ENCODE data around the gene BTRC.

BTRC gene

GRCh38 chr10:101436302-101436701 lies 82.3 kb downstream of the BTRC start:
- Histone ChIP-seq H3K27me3 (ENCODE audit: control insufficient read depth, insufficient read depth, low read length) (no peaks in the 10 kb centered on the region), H3K4me3 (ENCODE audit: low read length) (no peak overlapping the region), H3K9ac (ENCODE audit: low read length) (no peak overlapping the region), H3K36me3 (ENCODE audit: control insufficient read depth, insufficient read depth, low read length) (no peaks in the 10 kb centered on the region), H3K9me3 (ENCODE audit: control insufficient read depth, low read length) (no peaks in the 10 kb centered on the region), H3K4me1 (ENCODE audit: control insufficient read depth, insufficient read depth, low read length) (no peaks in the 10 kb centered on the region)

- H3K27me3 ChIP-seq (ENCODE audit: control insufficient read depth, insufficient read depth, low read length), result no peaks in the 10 kb centered on the region
- no peak overlapping the region for H3K4me3 ChIP-seq (ENCODE audit: low read length)
- no peak overlapping the region for H3K9ac ChIP-seq (ENCODE audit: low read length)
- no peaks in the 10 kb centered on the region for H3K36me3 ChIP-seq (ENCODE audit: control insufficient read depth, insufficient read depth, low read length)
- no peaks in the 10 kb centered on the region for H3K4me1 ChIP-seq (ENCODE audit: control insufficient read depth, insufficient read depth, low read length)
- H3K9me3 ChIP-seq (ENCODE audit: control insufficient read depth, low read length), result no peaks in the 10 kb centered on the region
These were observed 85.0 kb downstream of the BTRC start for GRCh38 chr10:101438881-101439391.

- H3K27me3 ChIP-seq (ENCODE audit: control insufficient read depth, insufficient read depth, low read length), result no peaks in the 10 kb centered on the region
- H3K4me3 ChIP-seq (ENCODE audit: low read length), result no peak overlapping the region
- no peak overlapping the region for H3K9ac ChIP-seq (ENCODE audit: low read length)
- no peaks in the 10 kb centered on the region for H3K4me1 ChIP-seq (ENCODE audit: control insufficient read depth, insufficient read depth, low read length)
- H3K9me3 ChIP-seq (ENCODE audit: control insufficient read depth, low read length), result no peaks in the 10 kb centered on the region
- no peaks in the 10 kb centered on the region for H3K36me3 ChIP-seq (ENCODE audit: control insufficient read depth, insufficient read depth, low read length)
These were observed 87.8 kb downstream of the BTRC start for GRCh38 chr10:101441541-101442455.

GRCh38 chr10:101442456-101442800 lies 88.5 kb downstream of the BTRC start:
- Histone ChIP-seq H3K27me3 (ENCODE audit: control insufficient read depth, insufficient read depth, low read length) (no peaks in the 10 kb centered on the region), H3K4me1 (ENCODE audit: control insufficient read depth, insufficient read depth, low read length) (no peaks in the 10 kb centered on the region), H3K9ac (ENCODE audit: low read length) (no peak overlapping the region), H3K9me3 (ENCODE audit: control insufficient read depth, low read length) (no peaks in the 10 kb centered on the region), H3K4me3 (ENCODE audit: low read length) (no peak overlapping the region), H3K36me3 (ENCODE audit: control insufficient read depth, insufficient read depth, low read length) (no peaks in the 10 kb centered on the region)

GRCh38 chr10:101444058-101444898 lies 90.3 kb downstream of the BTRC start:
- Histone ChIP-seq H3K4me1 (ENCODE audit: control insufficient read depth, insufficient read depth, low read length) (no peaks in the 10 kb centered on the region), H3K36me3 (ENCODE audit: control insufficient read depth, insufficient read depth, low read length) (no peaks in the 10 kb centered on the region)

GRCh38 chr10:101446071-101446470 lies 92.1 kb downstream of the BTRC start:
- Histone ChIP-seq H3K4me3 (ENCODE audit: low read length) (no peak overlapping the region), H3K9ac (ENCODE audit: low read length) (no peak overlapping the region), H3K4me1 (ENCODE audit: control insufficient read depth, insufficient read depth, low read length) (no peaks in the 10 kb centered on the region), H3K9me3 (ENCODE audit: control insufficient read depth, low read length) (no peaks in the 10 kb centered on the region), H3K36me3 (ENCODE audit: control insufficient read depth, insufficient read depth, low read length) (no peaks in the 10 kb centered on the region), H3K27me3 (ENCODE audit: control insufficient read depth, insufficient read depth, low read length) (peaks cover 6% of the 10 kb centered on the region)

More at GRCh38 chr10:101444058-101444898, 90.3 kb downstream of the BTRC start:
- Histone ChIP-seq H3K9ac (ENCODE audit: low read length) (no peak overlapping the region), H3K9me3 (ENCODE audit: control insufficient read depth, low read length) (no peaks in the 10 kb centered on the region), H3K4me3 (ENCODE audit: low read length) (no peak overlapping the region), H3K27me3 (ENCODE audit: control insufficient read depth, insufficient read depth, low read length) (no peaks in the 10 kb centered on the region)

- Histone ChIP-seq H3K4me3 (ENCODE audit: low read length) (no peak overlapping the region), H3K27me3 (ENCODE audit: control insufficient read depth, insufficient read depth, low read length) (peaks cover 12% of the 10 kb centered on the region), H3K36me3 (ENCODE audit: control insufficient read depth, insufficient read depth, low read length) (no peaks in the 10 kb centered on the region), H3K4me1 (ENCODE audit: control insufficient read depth, insufficient read depth, low read length) (no peaks in the 10 kb centered on the region), H3K9ac (ENCODE audit: low read length) (no peak overlapping the region), H3K9me3 (ENCODE audit: control insufficient read depth, low read length) (no peaks in the 10 kb centered on the region)
These were observed 93.0 kb downstream of the BTRC start for GRCh38 chr10:101446947-101447346.

GRCh38 chr10:101447477-101447876 lies 93.5 kb downstream of the BTRC start:
- H3K9ac ChIP-seq (ENCODE audit: low read length), result no peak overlapping the region
- H3K36me3 ChIP-seq (ENCODE audit: control insufficient read depth, insufficient read depth, low read length), result no peaks in the 10 kb centered on the region
- no peaks in the 10 kb centered on the region for H3K4me1 ChIP-seq (ENCODE audit: control insufficient read depth, insufficient read depth, low read length)
- no peaks in the 10 kb centered on the region for H3K9me3 ChIP-seq (ENCODE audit: control insufficient read depth, low read length)
- peaks cover 17% of the 10 kb centered on the region for H3K27me3 ChIP-seq (ENCODE audit: control insufficient read depth, insufficient read depth, low read length)
- H3K4me3 ChIP-seq (ENCODE audit: low read length), result no peak overlapping the region

GRCh38 chr10:101450277-101451080 lies 96.5 kb downstream of the BTRC start:
- Histone ChIP-seq H3K4me1 (ENCODE audit: control insufficient read depth, insufficient read depth, low read length) (peaks cover 8% of the 10 kb centered on the region), H3K27me3 (ENCODE audit: control insufficient read depth, insufficient read depth, low read length) (peaks cover 17% of the 10 kb centered on the region), H3K9me3 (ENCODE audit: control insufficient read depth, low read length) (no peaks in the 10 kb centered on the region), H3K9ac (ENCODE audit: low read length) (no peak overlapping the region), H3K4me3 (ENCODE audit: low read length) (no peak overlapping the region), H3K36me3 (ENCODE audit: control insufficient read depth, insufficient read depth, low read length) (no peaks in the 10 kb centered on the region)

- no peaks in the 10 kb centered on the region for H3K9me3 ChIP-seq (ENCODE audit: control insufficient read depth, low read length)
- H3K27me3 ChIP-seq (ENCODE audit: control insufficient read depth, insufficient read depth, low read length), result peaks cover 17% of the 10 kb centered on the region
- H3K4me3 ChIP-seq (ENCODE audit: low read length), result no peak overlapping the region
These were observed 97.3 kb downstream of the BTRC start for GRCh38 chr10:101451261-101451660.

GRCh38 chr10:101451667-101452069 lies 97.7 kb downstream of the BTRC start:
- Histone ChIP-seq H3K9ac (ENCODE audit: low read length) (no peak overlapping the region), H3K36me3 (ENCODE audit: control insufficient read depth, insufficient read depth, low read length) (no peaks in the 10 kb centered on the region), H3K9me3 (ENCODE audit: control insufficient read depth, low read length) (no peaks in the 10 kb centered on the region), H3K4me1 (ENCODE audit: control insufficient read depth, insufficient read depth, low read length) (peaks cover 8% of the 10 kb centered on the region), H3K4me3 (ENCODE audit: low read length) (no peak overlapping the region), H3K27me3 (ENCODE audit: control insufficient read depth, insufficient read depth, low read length) (peaks cover 17% of the 10 kb centered on the region)

More at GRCh38 chr10:101451261-101451660, 97.3 kb downstream of the BTRC start:
- H3K9ac ChIP-seq (ENCODE audit: low read length), result no peak overlapping the region
- no peaks in the 10 kb centered on the region for H3K36me3 ChIP-seq (ENCODE audit: control insufficient read depth, insufficient read depth, low read length)
- peaks cover 8% of the 10 kb centered on the region for H3K4me1 ChIP-seq (ENCODE audit: control insufficient read depth, insufficient read depth, low read length)

All from mucosa of stomach (tissue), 1 donor.